K562 (cell line): ENCODE results near the gene BRF1.

Experiments
- RAD21 ChIP-seq, 2 experiments: fragments of 250-450 bp in 1 of 2; fragments of 450-650 bp in 1 of 2; sonication (Bioruptor Pico) in 1 of 2; formaldehyde crosslinking in 1 of 2; IDR thresholded peaks in 1 of 2; conservative IDR thresholded peaks in 1 of 2; 2 replicates each; pipeline versions ENCODE4 v1.4.0 to v1.8.0; 2020 to 2022; ENCODE audit warnings: mild to moderate bottlenecking in 2 of 2, moderate library complexity in 1 of 2
- USF1 ChIP-seq: sonication (generic); formaldehyde crosslinking; IDR thresholded peaks from 2 replicates; pipeline ENCODE4 v1.9.0; 2022; ENCODE audit warnings: mild to moderate bottlenecking, missing genetic modification reagents
- ZNF165 ChIP-seq: fragments of 250-450 bp; sonication (Bioruptor Pico); IDR thresholded peaks from 2 replicates; pipeline ENCODE4 v1.4.0; 2020; ENCODE audit warnings: borderline replicate concordance
- ZNF512 ChIP-seq: IDR thresholded peaks from 2 replicates; pipeline ENCODE4 v1.6.1; 2016; ENCODE audit warnings: missing genetic modification characterization, missing compliant biosample characterization

DNA sequence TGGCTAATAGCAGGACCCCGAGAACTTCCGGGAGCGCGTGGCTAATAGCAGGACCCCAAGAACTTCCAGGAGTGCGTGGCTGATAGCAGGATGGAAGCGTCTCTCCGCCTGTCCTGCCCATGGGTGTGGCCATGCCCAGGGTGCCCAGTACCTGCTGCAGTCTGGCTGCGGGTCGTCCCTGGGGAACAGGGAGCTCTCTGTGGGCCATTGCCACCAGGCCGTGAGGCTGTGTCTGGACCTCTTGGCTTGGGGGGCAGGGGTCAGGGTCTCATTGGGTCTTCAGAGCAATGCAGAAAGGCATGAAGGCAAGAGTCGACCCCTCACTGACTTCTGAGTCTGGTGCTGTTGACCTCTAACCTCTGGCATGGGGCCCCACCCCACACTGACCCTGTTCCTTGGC is 49.2 kb upstream of the BRF1 start:
- TF ChIP-seq ZNF165 (CRISPR knock-in tag) (no peak), RAD21 (CRISPR knock-in tag; conservative IDR thresholded peaks at IDR 0.05 in 1 of 2, IDR thresholded peaks at IDR 0.05 in 1 of 2) (no peak), USF1 (CRISPR knock-in tag) (no peak), ZNF512 (no peak)
